ENCODE measurements around the gene GNAO1. TPM values are rescaled to one million over a fixed set of nuclear protein-coding genes. Genes with fewer than 3 reads are reported as not detected.

The GNAO1 gene
- total and polyA plus RNA-seq, 2 experiments from 2014 or later, result under 0.01 to 0.18 TPM

- H2AFZ ChIP-seq, result no peak overlapping the region
- H3K4me3 ChIP-seq, result no peak overlapping the region
Observed at GRCh38 chr16:56288019-56288418, 96.7 kb downstream of the GNAO1 start.

GRCh38 chr16:56289416-56289815, 98.1 kb downstream of the GNAO1 start:
- Histone ChIP-seq H4K20me1 (ENCODE audit: insufficient read depth) (no peaks in the 10 kb centered on the region), H3K79me2 (ENCODE audit: insufficient read depth) (no peaks in the 10 kb centered on the region), H3K9me2 (ENCODE audit: insufficient read depth) (no peaks in the 10 kb centered on the region), H3K27ac (no peak overlapping the region), H3K27me3 (replicated peaks; ENCODE audit: insufficient read depth) (peaks cover 12% of the 10 kb centered on the region; the same call in 1 of the 2 replicates), H3K9me3 (ENCODE audit: low read depth) (no peaks in the 10 kb centered on the region), H3K4me3 (no peak overlapping the region), H2AFZ (no peak overlapping the region), H3K36me3 (ENCODE audit: low read depth) (no peaks in the 10 kb centered on the region), H3K9ac (no peak overlapping the region), H3K4me1 (ENCODE audit: insufficient read depth) (peaks cover 2% of the 10 kb centered on the region; the same call in 1 of the 2 replicates), H3F3A (ENCODE audit: insufficient read depth) (peaks cover 2% of the 10 kb centered on the region; the same call in 1 of the 2 replicates), H3K4me2 (ENCODE audit: unreplicated experiment) (no peak overlapping the region)
- DNase-seq, result no peak
- in situ Hi-C loops (cut with MboI), result no loop called here
- TF ChIP-seq EZH2phosphoT487 (IDR thresholded peaks at IDR 0.05; ENCODE audit: insufficient read depth, low read depth) (no peak), EZH2 (IDR thresholded peaks at IDR 0.05; ENCODE audit: insufficient read depth, poor library complexity, severe bottlenecking) (no peak)
- 72% methylated on average over 9 of the region's 9 CpGs for WGBS, 2 experiments (ENCODE audit: low coverage in 1 of 2, low lambda C conversion rate in 2 of 2, missing lambda C conversion rate in 2 of 2)

More at GRCh38 chr16:56288019-56288418, 96.7 kb downstream of the GNAO1 start:
- TF ChIP-seq EZH2 (IDR thresholded peaks at IDR 0.05; ENCODE audit: insufficient read depth, poor library complexity, severe bottlenecking) (no peak), EZH2phosphoT487 (IDR thresholded peaks at IDR 0.05; ENCODE audit: insufficient read depth, low read depth) (no peak)
- Histone ChIP-seq H4K20me1 (ENCODE audit: insufficient read depth) (no peaks in the 10 kb centered on the region), H3F3A (ENCODE audit: insufficient read depth) (no peaks in the 10 kb centered on the region), H3K9me2 (ENCODE audit: insufficient read depth) (no peaks in the 10 kb centered on the region), H3K9me3 (ENCODE audit: low read depth) (no peaks in the 10 kb centered on the region), H3K79me2 (ENCODE audit: insufficient read depth) (no peaks in the 10 kb centered on the region), H3K36me3 (ENCODE audit: low read depth) (no peaks in the 10 kb centered on the region), H3K27ac (no peak overlapping the region), H3K4me2 (ENCODE audit: unreplicated experiment) (no peak overlapping the region), H3K9ac (no peak overlapping the region), H3K27me3 (replicated peaks; ENCODE audit: insufficient read depth) (peaks cover 7% of the 10 kb centered on the region; the same call in 1 of the 2 replicates), H3K4me1 (ENCODE audit: insufficient read depth) (no peaks in the 10 kb centered on the region)
- DNase-seq, result no peak
- WGBS, 2 experiments (ENCODE audit: low coverage in 1 of 2, low lambda C conversion rate in 2 of 2, missing lambda C conversion rate in 2 of 2), result 49 to 68% methylated on average over 7 of the region's 7 CpGs
- in situ Hi-C loops (cut with MboI), result no loop called here

- Histone ChIP-seq H3K9me2 (ENCODE audit: insufficient read depth) (no peaks in the 10 kb centered on the region), H3F3A (ENCODE audit: insufficient read depth) (peaks cover 6% of the 10 kb centered on the region; the same call in 1 of the 2 replicates), H3K9me3 (ENCODE audit: low read depth) (no peaks in the 10 kb centered on the region), H4K20me1 (ENCODE audit: insufficient read depth) (no peaks in the 10 kb centered on the region), H3K9ac (no peak overlapping the region), H3K4me3 (no peak overlapping the region), H3K27ac (no peak overlapping the region), H3K79me2 (ENCODE audit: insufficient read depth) (no peaks in the 10 kb centered on the region), H3K36me3 (ENCODE audit: low read depth) (no peaks in the 10 kb centered on the region), H2AFZ (no peak overlapping the region), H3K4me2 (ENCODE audit: unreplicated experiment) (no peak overlapping the region), H3K27me3 (replicated peaks; ENCODE audit: insufficient read depth) (peaks cover 12% of the 10 kb centered on the region; the same call in 1 of the 2 replicates), H3K4me1 (ENCODE audit: insufficient read depth) (peaks cover 7% of the 10 kb centered on the region)
- in situ Hi-C loops (cut with MboI), result no loop called here
- TF ChIP-seq EZH2phosphoT487 (IDR thresholded peaks at IDR 0.05; ENCODE audit: insufficient read depth, low read depth), result no peak
- TF ChIP-seq EZH2 (IDR thresholded peaks at IDR 0.05; ENCODE audit: insufficient read depth, poor library complexity, severe bottlenecking), result no peak
- 51 to 55% methylated on average over 4 of the region's 4 CpGs for WGBS, 2 experiments (ENCODE audit: low coverage in 1 of 2, low lambda C conversion rate in 2 of 2, missing lambda C conversion rate in 2 of 2)
- DNase-seq, result no peak
Observed at GRCh38 chr16:56289862-56290261, 98.6 kb downstream of the GNAO1 start.

GRCh38 chr16:56294014-56294413, 102.7 kb downstream of the GNAO1 start:
- Histone ChIP-seq H4K20me1 (ENCODE audit: insufficient read depth) (no peaks in the 10 kb centered on the region), H3K4me1 (ENCODE audit: insufficient read depth) (peaks cover 10% of the 10 kb centered on the region), H3K27ac (no peak overlapping the region), H3K9ac (no peak overlapping the region), H3K36me3 (ENCODE audit: low read depth) (no peaks in the 10 kb centered on the region), H3K9me3 (ENCODE audit: low read depth) (no peaks in the 10 kb centered on the region), H3K9me2 (ENCODE audit: insufficient read depth) (no peaks in the 10 kb centered on the region), H3K4me3 (no peak overlapping the region), H3K4me2 (ENCODE audit: unreplicated experiment) (no peak overlapping the region), H3F3A (ENCODE audit: insufficient read depth) (peaks cover 9% of the 10 kb centered on the region; the same call in 1 of the 2 replicates), H3K27me3 (replicated peaks; ENCODE audit: insufficient read depth) (peaks cover 21% of the 10 kb centered on the region; the same call in 1 of the 2 replicates), H2AFZ (no peak overlapping the region), H3K79me2 (ENCODE audit: insufficient read depth) (no peaks in the 10 kb centered on the region)
- TF ChIP-seq EZH2 (IDR thresholded peaks at IDR 0.05; ENCODE audit: insufficient read depth, poor library complexity, severe bottlenecking) (no peak), EZH2phosphoT487 (IDR thresholded peaks at IDR 0.05; ENCODE audit: insufficient read depth, low read depth) (no peak)
- 79 to 86% methylated on average over 5 of the region's 5 CpGs for WGBS, 2 experiments (ENCODE audit: low coverage in 1 of 2, low lambda C conversion rate in 2 of 2, missing lambda C conversion rate in 2 of 2)
- in situ Hi-C loops (cut with MboI), result no loop called here
- no peak for DNase-seq
